OCI-LY1 (cell line): ENCODE data around the gene CATSPERZ.

Experiments used
- H2AFZ ChIP-seq: fragments of 200-600 bp; sonication (generic), shearing (Covaris generic); 2 replicates; pipeline ENCODE4 v1.6.0; 2014; ENCODE audit warnings: antibody characterized with exemption, mild to moderate bottlenecking, low read length
- H3F3A ChIP-seq: fragments of 200-600 bp; sonication (generic), shearing (Covaris generic); 2 replicates; pipeline ENCODE4 v1.6.0; 2014; ENCODE audit warnings: mild to moderate bottlenecking, antibody characterized with exemption, low read length, moderate library complexity; ENCODE audit not compliant: insufficient read depth
- H3K27ac ChIP-seq: fragments of 200-600 bp; sonication (generic); 2 replicates; pipeline ENCODE4 v1.5.1; 2014; ENCODE audit warnings: low read length, mixed run types, mild to moderate bottlenecking, low read depth; ENCODE audit not compliant: poor library complexity, severe bottlenecking
- H3K27me3 ChIP-seq: fragments of 200-600 bp; sonication (generic); 2 replicates; pipeline ENCODE4 v1.6.0; 2014; ENCODE audit warnings: antibody characterized with exemption, mild to moderate bottlenecking, low read length, moderate library complexity; ENCODE audit not compliant: insufficient read depth
- H3K36me3 ChIP-seq: fragments of 200-600 bp; sonication (generic); 2 replicates; pipeline ENCODE4 v1.6.1; 2014; ENCODE audit warnings: mild to moderate bottlenecking, antibody characterized with exemption, low read length, moderate library complexity, mixed read lengths; ENCODE audit not compliant: insufficient read depth
- H3K4me1 ChIP-seq: fragments of 200-600 bp; sonication (generic); 2 replicates; pipeline ENCODE4 v1.5.1; 2014; ENCODE audit warnings: mild to moderate bottlenecking, low read length, moderate library complexity; ENCODE audit not compliant: insufficient read depth, severe bottlenecking
- H3K4me2 ChIP-seq: fragments of 200-600 bp; sonication (generic), shearing (Covaris generic); 2 replicates; pipeline ENCODE4 v1.6.1; 2014; ENCODE audit warnings: low read length
- H3K4me3 ChIP-seq: fragments of 200-600 bp; sonication (generic); 2 replicates; pipeline ENCODE4 v1.5.1; 2014; ENCODE audit warnings: low read length, low read depth, mild to moderate bottlenecking, mixed read lengths; ENCODE audit not compliant: poor library complexity, severe bottlenecking
- H3K79me2 ChIP-seq: fragments of 200-600 bp; shearing (Covaris generic); 2 replicates; pipeline ENCODE4 v1.6.1; 2016; ENCODE audit warnings: mixed run types, low read length, mixed read lengths; ENCODE audit not compliant: insufficient read depth
- H3K9ac ChIP-seq: fragments of 200-600 bp; sonication (generic), shearing (Covaris generic); 2 replicates; pipeline ENCODE4 v1.6.1; 2014; ENCODE audit warnings: mild to moderate bottlenecking, low read length, mixed read lengths
- H3K9me2 ChIP-seq: fragments of 200-600 bp; sonication (generic), shearing (Covaris generic); 2 replicates; pipeline ENCODE4 v1.6.1; 2014; ENCODE audit warnings: low read depth, mild to moderate bottlenecking, low read length, mixed read lengths
- H3K9me3 ChIP-seq: fragments of 200-600 bp; shearing (Covaris generic); 2 replicates; pipeline ENCODE4 v1.6.1; 2014; ENCODE audit warnings: low read length, mixed read lengths
- H4K20me1 ChIP-seq: fragments of 200-600 bp; sonication (generic), shearing (Covaris generic); 2 replicates; pipeline ENCODE4 v1.6.0; 2016; ENCODE audit warnings: mild to moderate bottlenecking, low read length; ENCODE audit not compliant: insufficient read depth
- CTCF ChIP-seq: fragments of 200-600 bp; sonication (generic), shearing (Covaris generic); IDR thresholded peaks from 2 replicates; pipeline ENCODE4 v1.5.1; 2017; ENCODE audit warnings: mild to moderate bottlenecking, antibody characterized with exemption, low read length, moderate library complexity, mixed read lengths
- EZH2 ChIP-seq: fragments of 200-600 bp; sonication (generic), shearing (Covaris generic); IDR thresholded peaks from 2 replicates; pipeline ENCODE4 v1.8.0; 2017; ENCODE audit warnings: borderline replicate concordance, mixed run types, mild to moderate bottlenecking, antibody characterized with exemption, low read length, moderate library complexity, mixed read lengths

CATSPERZ gene

GRCh38 chr11:64334764-64335735 is 34.9 kb downstream of the CATSPERZ start:
- H3K27ac ChIP-seq: peak overlapping the region; percentile 47
- no peaks in the 10 kb centered on the region for H3K9me2 ChIP-seq
- no peaks in the 10 kb centered on the region for H3K79me2 ChIP-seq
- no peak overlapping the region for H3K9ac ChIP-seq
- TF ChIP-seq CTCF (no peak), EZH2 (no peak)
- no peak overlapping the region for H3K4me3 ChIP-seq
- no peak overlapping the region for H2AFZ ChIP-seq
- no peaks in the 10 kb centered on the region for H3K27me3 ChIP-seq
- no peaks in the 10 kb centered on the region for H3F3A ChIP-seq
- peaks cover 9% of the 10 kb centered on the region; the same call in 1 of the 2 replicates for H3K36me3 ChIP-seq
- no peaks in the 10 kb centered on the region for H3K9me3 ChIP-seq
- H4K20me1 ChIP-seq: no peaks in the 10 kb centered on the region
- H3K4me2 ChIP-seq: no peak overlapping the region; the same call in 1 of the 2 replicates
- H3K4me1 ChIP-seq: peaks cover 31% of the 10 kb centered on the region

- H3K36me3 ChIP-seq: peaks cover 9% of the 10 kb centered on the region; the same call in 1 of the 2 replicates
- H3K4me3 ChIP-seq: no peak overlapping the region
- no peaks in the 10 kb centered on the region for H3K9me2 ChIP-seq
- no peaks in the 10 kb centered on the region for H4K20me1 ChIP-seq
- H3K9ac ChIP-seq: no peak overlapping the region
- no peaks in the 10 kb centered on the region for H3K79me2 ChIP-seq
- H3F3A ChIP-seq: no peaks in the 10 kb centered on the region
- TF ChIP-seq CTCF: no peak
- no peak for TF ChIP-seq EZH2
- no peaks in the 10 kb centered on the region for H3K9me3 ChIP-seq
- H3K4me2 ChIP-seq: no peak overlapping the region
- H3K27ac ChIP-seq: peak overlapping the region; percentile 26
- peaks cover 39% of the 10 kb centered on the region for H3K4me1 ChIP-seq
- no peak overlapping the region for H2AFZ ChIP-seq
- H3K27me3 ChIP-seq: no peaks in the 10 kb centered on the region
These were observed 37.5 kb downstream of the CATSPERZ start for GRCh38 chr11:64337538-64338249.

- H4K20me1 ChIP-seq: no peaks in the 10 kb centered on the region
- peak overlapping the region; percentile 79 for H3K27ac ChIP-seq
- H3K9me3 ChIP-seq: no peaks in the 10 kb centered on the region
- H3K36me3 ChIP-seq: peaks cover 16% of the 10 kb centered on the region; the same call in 1 of the 2 replicates
- peak overlapping the region; percentile 70 for H3K4me3 ChIP-seq
- no peak overlapping the region for H2AFZ ChIP-seq
- no peaks in the 10 kb centered on the region for H3F3A ChIP-seq
- H3K27me3 ChIP-seq: no peaks in the 10 kb centered on the region
- H3K4me1 ChIP-seq: peaks cover 39% of the 10 kb centered on the region
- peak overlapping the region; percentile 75; the same call in 1 of the 2 replicates for H3K9ac ChIP-seq
- H3K9me2 ChIP-seq: no peaks in the 10 kb centered on the region
- no peaks in the 10 kb centered on the region for H3K79me2 ChIP-seq
- peak overlapping the region; percentile 93 for H3K4me2 ChIP-seq
- no peak for TF ChIP-seq EZH2
- TF ChIP-seq CTCF: no peak
These were observed 38.6 kb downstream of the CATSPERZ start for GRCh38 chr11:64338716-64339115.
